Measurements from ENCODE around the gene SH2D5. TPM values are rescaled to one million over a fixed set of nuclear protein-coding genes. Genes with fewer than 3 reads are reported as not detected.

The SH2D5 gene
- total RNA-seq, 1 donor from 2014 or later, result not detected

- DNase-seq (ENCODE audit: low spot score), result no peak
- intact Hi-C loops (cut with DNase I), result no loop called here
Observed at GRCh38 chr1:20672265-20672632, 60.3 kb downstream of the SH2D5 start.

DNA sequence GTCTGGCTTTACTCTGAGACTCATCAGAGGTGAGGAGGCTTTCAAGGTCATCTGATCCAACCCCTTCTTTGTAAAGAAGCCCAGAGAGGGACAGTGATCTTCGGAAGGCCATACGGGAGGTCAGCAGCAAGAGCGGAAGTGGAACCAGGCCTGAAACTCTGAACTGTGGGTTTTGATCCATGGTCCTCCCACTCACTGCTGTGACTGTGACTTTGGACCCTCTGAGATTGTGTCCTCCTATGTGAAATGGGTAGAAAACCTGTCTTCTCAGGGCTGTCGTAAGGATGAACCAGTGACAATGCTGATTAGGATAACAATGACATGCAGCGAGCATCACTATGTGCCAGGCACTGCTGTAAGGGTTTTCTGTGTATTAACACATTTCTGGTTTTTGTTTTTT lies 61.6 kb downstream of the SH2D5 start:
- intact Hi-C loops (cut with DNase I), result no loop called here
- no peak for DNase-seq (ENCODE audit: low spot score)

Other genes starting within 250 kb of the SH2D5 start
- 11.7 TPM for gene CAMK2N1, start 246.5 kb downstream of the SH2D5 start, total RNA-seq
- gene MUL1, start 224.6 kb downstream of the SH2D5 start, total RNA-seq, result 35.1 TPM
- 3.9 TPM for gene FAM43B, start 180.1 kb downstream of the SH2D5 start, total RNA-seq
- gene CDA, start 143.6 kb downstream of the SH2D5 start, total RNA-seq, result 4.0 TPM
- 224 TPM for gene PINK1, start 99.2 kb downstream of the SH2D5 start, total RNA-seq
- gene DDOST, start 71.3 kb downstream of the SH2D5 start, total RNA-seq, result 108 TPM
- gene KIF17, start 14.7 kb downstream of the SH2D5 start, total RNA-seq, result 1.5 TPM
- gene HP1BP3, start 54.6 kb upstream of the SH2D5 start, total RNA-seq, result 123 TPM

Measured in cardiac septum (tissue), 1 donor.